ENCODE data around the gene CYP4F22.
"Not testable (repeated sequence)": the region's sequence is repeated elsewhere in the genome, so short reads cannot be mapped to it uniquely, and the experiment has no call there.

CYP4F22 gene

DNA sequence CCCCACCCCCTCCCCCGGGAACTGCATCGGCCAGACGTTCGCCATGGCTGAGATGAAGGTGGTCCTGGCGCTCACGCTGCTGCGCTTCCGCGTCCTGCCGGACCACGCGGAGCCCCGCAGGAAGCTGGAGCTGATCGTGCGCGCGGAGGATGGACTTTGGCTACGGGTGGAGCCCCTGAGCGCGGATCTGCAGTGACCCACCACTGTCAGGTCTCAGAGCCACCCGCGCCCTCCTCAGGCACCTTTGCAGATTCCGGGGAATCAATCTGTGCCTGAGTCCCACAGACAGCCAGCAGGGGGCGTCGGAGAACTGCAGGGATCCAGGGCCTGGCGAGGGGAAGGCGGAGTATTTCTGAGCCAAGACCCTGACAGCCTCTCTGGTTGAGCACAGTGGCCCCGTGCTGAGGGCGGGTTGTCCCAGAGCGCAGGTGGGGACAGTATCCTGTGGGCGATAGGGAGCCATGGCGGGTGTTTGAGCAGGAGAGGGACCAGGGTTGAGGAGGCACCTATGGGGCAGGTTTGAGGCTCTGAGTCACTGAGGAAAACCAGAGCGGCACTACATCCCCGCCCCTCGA lies 76.3 kb downstream of the CYP4F22 start:
- H3K4me3 ChIP-seq (ENCODE audit: control insufficient read depth, low read depth, low read length) = no peak overlapping the region
- DNase-seq (ENCODE audit: low read depth) = peak; percentile 4
- TF ChIP-seq CTCF (IDR thresholded peaks at IDR 0.05; ENCODE audit: control insufficient read depth, insufficient read depth, low read depth, low read length, missing control alignments) = peak; percentile 94

GRCh38 chr19:15587663-15588062 lies 79.3 kb downstream of the CYP4F22 start:
- DNase-seq (ENCODE audit: low read depth) = no peak
- TF ChIP-seq CTCF (IDR thresholded peaks at IDR 0.05; ENCODE audit: control insufficient read depth, insufficient read depth, low read depth, low read length, missing control alignments) = no peak
- no peak overlapping the region for H3K4me3 ChIP-seq (ENCODE audit: control insufficient read depth, low read depth, low read length)

DNA sequence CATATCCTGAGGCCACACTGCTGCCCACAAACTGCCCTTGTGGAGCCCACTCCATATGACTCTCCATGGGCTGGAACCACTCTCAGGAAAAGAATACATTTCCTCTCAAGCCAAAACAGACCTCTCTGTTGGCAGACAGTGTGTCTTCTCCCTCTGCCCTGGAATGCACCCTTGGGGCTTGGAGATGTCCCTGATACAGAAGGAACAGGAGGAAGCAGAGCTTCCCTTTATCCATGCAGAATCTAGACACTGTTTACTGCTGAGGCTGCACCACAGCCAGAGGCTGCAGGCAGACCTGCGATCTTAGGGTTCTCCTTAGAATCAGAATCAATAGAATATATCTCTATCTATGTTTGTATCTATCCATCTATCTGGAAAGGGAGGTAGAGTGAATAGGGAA lies 79.9 kb downstream of the CYP4F22 start:
- no peak for DNase-seq (ENCODE audit: low read depth)
- H3K4me3 ChIP-seq (ENCODE audit: control insufficient read depth, low read depth, low read length) = no peak overlapping the region
- no peak for TF ChIP-seq CTCF (IDR thresholded peaks at IDR 0.05; ENCODE audit: control insufficient read depth, insufficient read depth, low read depth, low read length, missing control alignments)

GRCh38 chr19:15589760-15590451 lies 81.6 kb downstream of the CYP4F22 start:
- no peak for DNase-seq (ENCODE audit: low read depth)
- H3K4me3 ChIP-seq (ENCODE audit: control insufficient read depth, low read depth, low read length) = no peak overlapping the region
- TF ChIP-seq CTCF (IDR thresholded peaks at IDR 0.05; ENCODE audit: control insufficient read depth, insufficient read depth, low read depth, low read length, missing control alignments) = no peak

- no peak overlapping the region for H3K4me3 ChIP-seq (ENCODE audit: control insufficient read depth, low read depth, low read length)
- no peak for DNase-seq (ENCODE audit: low read depth)
- no peak for TF ChIP-seq CTCF (IDR thresholded peaks at IDR 0.05; ENCODE audit: control insufficient read depth, insufficient read depth, low read depth, low read length, missing control alignments)
These were observed 83.5 kb downstream of the CYP4F22 start for GRCh38 chr19:15591796-15592195.

DNA sequence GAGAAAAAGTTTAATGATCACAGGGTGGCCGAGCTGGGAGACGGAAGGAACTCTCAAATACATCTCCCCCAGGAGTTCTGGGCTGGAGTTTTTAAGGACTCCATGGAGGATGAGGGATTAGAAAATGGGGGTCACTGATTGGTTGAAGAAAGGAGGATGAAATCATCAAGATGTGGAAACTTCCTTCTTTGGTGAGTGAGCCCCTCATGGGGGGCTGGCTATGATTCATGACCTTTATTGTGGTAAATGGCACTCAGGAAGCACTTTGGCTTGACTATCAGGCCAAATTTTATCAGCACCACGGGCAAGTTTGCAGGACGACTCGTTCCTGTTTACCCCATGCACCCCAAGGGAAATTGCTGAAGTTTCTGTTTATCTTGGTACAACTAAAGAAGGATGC lies 84.2 kb downstream of the CYP4F22 start:
- not testable (repeated sequence) for H3K4me3 ChIP-seq (ENCODE audit: control insufficient read depth, low read depth, low read length); DNase-seq (ENCODE audit: low read depth)

GRCh38 chr19:15593766-15594165 lies 85.4 kb downstream of the CYP4F22 start:
- H3K4me3 ChIP-seq (ENCODE audit: control insufficient read depth, low read depth, low read length); DNase-seq (ENCODE audit: low read depth): not testable (repeated sequence)

DNA sequence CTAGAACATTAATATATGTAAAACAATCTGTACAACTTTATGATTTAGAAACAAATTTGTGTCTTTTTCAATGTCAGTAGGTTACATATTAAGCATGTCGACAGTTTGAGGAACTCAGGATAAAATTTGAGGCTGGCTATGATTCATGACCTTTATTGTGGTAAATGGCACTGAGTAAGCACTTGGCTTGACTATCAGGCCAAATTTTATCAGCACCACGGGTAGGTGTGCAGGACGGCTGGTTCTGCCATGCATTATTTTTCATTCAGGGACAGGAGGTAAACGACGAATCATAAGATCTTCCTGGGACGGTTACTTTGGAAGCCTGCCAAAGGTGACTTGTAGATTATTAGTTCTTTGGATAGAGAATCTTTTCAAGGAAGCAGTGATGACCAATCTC lies 86.7 kb downstream of the CYP4F22 start:
- H3K4me3 ChIP-seq (ENCODE audit: control insufficient read depth, low read depth, low read length) = no peak overlapping the region
- no peak for DNase-seq (ENCODE audit: low read depth)
- TF ChIP-seq CTCF (IDR thresholded peaks at IDR 0.05; ENCODE audit: control insufficient read depth, insufficient read depth, low read depth, low read length, missing control alignments) = no peak

Data from AG09309 (cell line).